Measurements from ENCODE around the gene REV1.

Gene REV1

GRCh38 chr2:99495115-99495860 lies 5.5 kb upstream of the REV1 start:
- H3K4me1 Mint-ChIP-seq (ENCODE audit: low read depth): peaks cover 42% of the 10 kb centered on the region

GRCh38 chr2:99492721-99493120 lies 2.9 kb upstream of the REV1 start:
- H3K36me3 Mint-ChIP-seq (ENCODE audit: low read depth): peaks cover 8% of the 10 kb centered on the region
- no peaks in the 10 kb centered on the region for H3K27me3 Mint-ChIP-seq
- H3K4me1 Mint-ChIP-seq (ENCODE audit: low read depth): peaks cover 48% of the 10 kb centered on the region
- peak overlapping the region; percentile 59 for H3K27ac Mint-ChIP-seq
- H3K4me3 Mint-ChIP-seq: no peak overlapping the region
- H3K9me3 Mint-ChIP-seq: no peaks in the 10 kb centered on the region

More at GRCh38 chr2:99495115-99495860, 5.5 kb upstream of the REV1 start:
- Mint-ChIP-seq H3K4me3 (no peak overlapping the region), H3K36me3 (ENCODE audit: low read depth) (no peaks in the 10 kb centered on the region), H3K9me3 (no peaks in the 10 kb centered on the region), H3K27ac (no peak overlapping the region), H3K27me3 (peaks cover 15% of the 10 kb centered on the region)

- no peaks in the 10 kb centered on the region for H3K27me3 Mint-ChIP-seq
- H3K9me3 Mint-ChIP-seq: no peaks in the 10 kb centered on the region
- peaks cover 51% of the 10 kb centered on the region for H3K4me1 Mint-ChIP-seq (ENCODE audit: low read depth)
- H3K27ac Mint-ChIP-seq: peak overlapping the region; percentile 91
- H3K36me3 Mint-ChIP-seq (ENCODE audit: low read depth): peaks cover 17% of the 10 kb centered on the region
- H3K4me3 Mint-ChIP-seq: peak overlapping the region; percentile 87
Measured at GRCh38 chr2:99490623-99491461, 1.0 kb upstream of the REV1 start.

GRCh38 chr2:99489063-99489760 lies 605 bp downstream of the REV1 start:
- Mint-ChIP-seq H3K27ac (peak overlapping the region; percentile 97), H3K27me3 (no peaks in the 10 kb centered on the region), H3K9me3 (no peaks in the 10 kb centered on the region), H3K36me3 (ENCODE audit: low read depth) (peaks cover 20% of the 10 kb centered on the region), H3K4me3 (peak overlapping the region; percentile 99), H3K4me1 (ENCODE audit: low read depth) (peaks cover 64% of the 10 kb centered on the region)

- Mint-ChIP-seq H3K36me3 (ENCODE audit: low read depth) (peaks cover 20% of the 10 kb centered on the region), H3K4me3 (peak overlapping the region; percentile 99), H3K4me1 (ENCODE audit: low read depth) (peaks cover 69% of the 10 kb centered on the region), H3K27me3 (no peaks in the 10 kb centered on the region), H3K9me3 (no peaks in the 10 kb centered on the region), H3K27ac (peak overlapping the region; percentile 97)
Measured at GRCh38 chr2:99488539-99489062, 1.2 kb downstream of the REV1 start.

GRCh38 chr2:99487906-99488305 lies 1.9 kb downstream of the REV1 start:
- Mint-ChIP-seq H3K4me3 (peak overlapping the region; percentile 99), H3K36me3 (ENCODE audit: low read depth) (peaks cover 20% of the 10 kb centered on the region), H3K9me3 (no peaks in the 10 kb centered on the region), H3K4me1 (ENCODE audit: low read depth) (peaks cover 72% of the 10 kb centered on the region), H3K27me3 (no peaks in the 10 kb centered on the region), H3K27ac (no peak overlapping the region)

GRCh38 chr2:99485824-99486223 lies 4.0 kb downstream of the REV1 start:
- H3K27me3 Mint-ChIP-seq: no peaks in the 10 kb centered on the region
- peaks cover 34% of the 10 kb centered on the region for H3K36me3 Mint-ChIP-seq (ENCODE audit: low read depth)
- H3K4me1 Mint-ChIP-seq (ENCODE audit: low read depth): peaks cover 77% of the 10 kb centered on the region
- H3K9me3 Mint-ChIP-seq: no peaks in the 10 kb centered on the region
- peak overlapping the region; percentile 21 for H3K27ac Mint-ChIP-seq
- peak overlapping the region; percentile 67 for H3K4me3 Mint-ChIP-seq

- no peaks in the 10 kb centered on the region for H3K9me3 Mint-ChIP-seq
- H3K4me3 Mint-ChIP-seq: peak overlapping the region; percentile 67
- peak overlapping the region; percentile 21 for H3K27ac Mint-ChIP-seq
- no peaks in the 10 kb centered on the region for H3K27me3 Mint-ChIP-seq
- H3K36me3 Mint-ChIP-seq (ENCODE audit: low read depth): peaks cover 34% of the 10 kb centered on the region
- peaks cover 77% of the 10 kb centered on the region for H3K4me1 Mint-ChIP-seq (ENCODE audit: low read depth)
Measured at GRCh38 chr2:99485411-99485810, 4.4 kb downstream of the REV1 start.

- Mint-ChIP-seq H3K27me3 (no peaks in the 10 kb centered on the region), H3K4me3 (no peak overlapping the region), H3K4me1 (ENCODE audit: low read depth) (peaks cover 84% of the 10 kb centered on the region), H3K27ac (no peak overlapping the region), H3K36me3 (ENCODE audit: low read depth) (peaks cover 34% of the 10 kb centered on the region), H3K9me3 (no peaks in the 10 kb centered on the region)
Measured at GRCh38 chr2:99484205-99484604, 5.6 kb downstream of the REV1 start.

- no peaks in the 10 kb centered on the region for H3K9me3 Mint-ChIP-seq
- peaks cover 30% of the 10 kb centered on the region for H3K36me3 Mint-ChIP-seq (ENCODE audit: low read depth)
- peaks cover 78% of the 10 kb centered on the region for H3K4me1 Mint-ChIP-seq (ENCODE audit: low read depth)
- no peak overlapping the region for H3K4me3 Mint-ChIP-seq
- no peaks in the 10 kb centered on the region for H3K27me3 Mint-ChIP-seq
- H3K27ac Mint-ChIP-seq: no peak overlapping the region
Measured at GRCh38 chr2:99481941-99482340, 7.9 kb downstream of the REV1 start.

- peaks cover 78% of the 10 kb centered on the region for H3K4me1 Mint-ChIP-seq (ENCODE audit: low read depth)
- H3K4me3 Mint-ChIP-seq: no peak overlapping the region
- peaks cover 26% of the 10 kb centered on the region for H3K36me3 Mint-ChIP-seq (ENCODE audit: low read depth)
- no peaks in the 10 kb centered on the region for H3K27me3 Mint-ChIP-seq
- no peaks in the 10 kb centered on the region for H3K9me3 Mint-ChIP-seq
- H3K27ac Mint-ChIP-seq: no peak overlapping the region
Measured at GRCh38 chr2:99481527-99481926, 8.3 kb downstream of the REV1 start.

GRCh38 chr2:99480390-99480789 lies 9.4 kb downstream of the REV1 start:
- H3K27me3 Mint-ChIP-seq: no peaks in the 10 kb centered on the region
- peak overlapping the region; percentile 43 for H3K27ac Mint-ChIP-seq
- peaks cover 68% of the 10 kb centered on the region for H3K4me1 Mint-ChIP-seq (ENCODE audit: low read depth)
- peaks cover 22% of the 10 kb centered on the region for H3K36me3 Mint-ChIP-seq (ENCODE audit: low read depth)
- H3K9me3 Mint-ChIP-seq: no peaks in the 10 kb centered on the region
- H3K4me3 Mint-ChIP-seq: no peak overlapping the region

- H3K9me3 Mint-ChIP-seq: no peaks in the 10 kb centered on the region
- H3K4me3 Mint-ChIP-seq: no peak overlapping the region
- peaks cover 71% of the 10 kb centered on the region for H3K4me1 Mint-ChIP-seq (ENCODE audit: low read depth)
- H3K27me3 Mint-ChIP-seq: no peaks in the 10 kb centered on the region
- H3K27ac Mint-ChIP-seq: no peak overlapping the region
- H3K36me3 Mint-ChIP-seq (ENCODE audit: low read depth): peaks cover 20% of the 10 kb centered on the region
Measured at GRCh38 chr2:99478632-99479031, 11.2 kb downstream of the REV1 start.

GRCh38 chr2:99477054-99477453 lies 12.8 kb downstream of the REV1 start:
- Mint-ChIP-seq H3K27ac (no peak overlapping the region), H3K4me1 (ENCODE audit: low read depth) (peaks cover 63% of the 10 kb centered on the region), H3K36me3 (ENCODE audit: low read depth) (peaks cover 20% of the 10 kb centered on the region), H3K4me3 (no peak overlapping the region), H3K27me3 (no peaks in the 10 kb centered on the region), H3K9me3 (no peaks in the 10 kb centered on the region)

- no peaks in the 10 kb centered on the region for H3K27me3 Mint-ChIP-seq
- peaks cover 63% of the 10 kb centered on the region for H3K4me1 Mint-ChIP-seq (ENCODE audit: low read depth)
- H3K27ac Mint-ChIP-seq: no peak overlapping the region
- no peaks in the 10 kb centered on the region for H3K9me3 Mint-ChIP-seq
- H3K36me3 Mint-ChIP-seq (ENCODE audit: low read depth): peaks cover 20% of the 10 kb centered on the region
- H3K4me3 Mint-ChIP-seq: no peak overlapping the region
Measured at GRCh38 chr2:99476629-99477028, 13.2 kb downstream of the REV1 start.

Measured in stimulated activated naive CD8-positive, alpha-beta T cell treated with anti-CD3 and anti-CD28 coated beads, Interleukin-15, Interleukin-2, amounts not matched to agents 100 ng/mL and 50 ng/mL, for 24 hours (primary cell).